Measurements from ENCODE around the gene HGFAC. TPM values are rescaled to one million over a fixed set of nuclear protein-coding genes. Genes with fewer than 3 reads are reported as not detected.
"Not testable (repeated sequence)": the region's sequence is repeated elsewhere in the genome, so short reads cannot be mapped to it uniquely, and the experiment has no call there.

The HGFAC gene
- total RNA-seq, 1 donor from 2014 or later = not detected

DNA sequence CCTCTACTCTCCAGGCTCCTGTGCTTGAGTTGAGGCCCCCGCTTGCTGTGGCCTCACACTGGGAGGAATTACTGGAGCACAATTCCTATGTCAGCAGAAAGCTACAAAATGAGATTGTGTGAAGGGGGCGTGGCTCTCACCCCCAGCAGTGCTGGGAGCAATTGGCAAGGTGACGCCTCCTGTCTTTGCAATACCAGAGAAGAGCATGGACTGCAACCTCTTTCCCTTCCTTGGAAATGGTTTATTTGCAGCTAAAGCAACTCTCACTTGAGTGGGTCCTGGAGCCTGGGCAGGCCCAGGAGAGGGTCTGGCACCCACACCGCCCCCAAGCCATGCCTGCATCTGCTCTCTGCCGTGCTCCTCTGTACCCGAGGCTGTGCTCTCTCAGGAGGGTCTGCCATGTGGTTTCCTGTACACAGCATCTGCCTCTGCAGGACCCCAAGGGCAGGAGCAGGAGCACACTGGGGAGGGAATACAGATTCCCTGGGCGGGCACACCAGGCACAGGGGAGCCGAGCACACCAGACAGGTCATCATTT is 32.9 kb upstream of the HGFAC start:
- H3K27me3 ChIP-seq (ENCODE audit: control insufficient read depth, insufficient read depth, low read length) = no peaks in the 10 kb centered on the region
- FAIRE-seq = no peak
- H3K4me3 ChIP-seq (ENCODE audit: low read depth, low read length) = no peak overlapping the region
- TF ChIP-seq CTCF (IDR thresholded peaks at IDR 0.05; ENCODE audit: insufficient read depth, low read length, severe bottlenecking) = no peak
- peaks cover 25% of the 10 kb centered on the region for H3K36me3 ChIP-seq (ENCODE audit: control insufficient read depth, insufficient read depth, low read length)
- DNase-seq (ENCODE audit: low read depth) = no peak

DNA sequence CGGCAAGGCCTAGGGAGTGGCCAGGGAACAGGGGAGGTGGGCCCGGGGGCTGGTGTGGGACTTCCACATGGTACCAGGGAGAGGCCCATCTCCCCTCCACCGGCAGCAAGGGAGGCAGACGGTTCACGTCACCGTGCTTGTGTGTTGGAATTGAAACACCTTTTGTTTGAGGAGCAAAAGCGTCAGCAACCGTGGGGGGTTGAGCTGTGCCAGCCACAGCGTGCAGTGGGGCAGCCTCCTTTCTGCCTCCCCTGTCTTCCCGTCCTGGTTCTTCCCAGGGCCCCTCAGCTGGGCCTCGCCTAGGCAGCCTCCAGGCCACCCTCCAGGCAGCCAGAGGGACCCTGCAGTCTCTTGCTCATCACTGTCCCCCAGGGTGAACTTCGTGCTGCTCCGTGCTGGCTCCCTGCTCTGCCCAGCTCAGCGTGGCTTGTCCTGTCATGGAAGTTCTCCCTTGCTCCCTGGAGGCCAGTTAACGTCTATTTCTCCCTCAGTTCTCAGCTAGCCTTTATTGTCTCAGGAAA is 32.1 kb upstream of the HGFAC start:
- Histone ChIP-seq H3K4me3 (ENCODE audit: low read depth, low read length) (no peak overlapping the region), H3K27me3 (ENCODE audit: control insufficient read depth, insufficient read depth, low read length) (no peaks in the 10 kb centered on the region), H3K36me3 (ENCODE audit: control insufficient read depth, insufficient read depth, low read length) (peaks cover 31% of the 10 kb centered on the region)
- no peak for DNase-seq (ENCODE audit: low read depth)
- no peak for FAIRE-seq
- no peak for TF ChIP-seq CTCF (IDR thresholded peaks at IDR 0.05; ENCODE audit: insufficient read depth, low read length, severe bottlenecking)

GRCh38 chr4:3410401-3411135 is 31.2 kb upstream of the HGFAC start:
- no peak for DNase-seq (ENCODE audit: low read depth)

DNA sequence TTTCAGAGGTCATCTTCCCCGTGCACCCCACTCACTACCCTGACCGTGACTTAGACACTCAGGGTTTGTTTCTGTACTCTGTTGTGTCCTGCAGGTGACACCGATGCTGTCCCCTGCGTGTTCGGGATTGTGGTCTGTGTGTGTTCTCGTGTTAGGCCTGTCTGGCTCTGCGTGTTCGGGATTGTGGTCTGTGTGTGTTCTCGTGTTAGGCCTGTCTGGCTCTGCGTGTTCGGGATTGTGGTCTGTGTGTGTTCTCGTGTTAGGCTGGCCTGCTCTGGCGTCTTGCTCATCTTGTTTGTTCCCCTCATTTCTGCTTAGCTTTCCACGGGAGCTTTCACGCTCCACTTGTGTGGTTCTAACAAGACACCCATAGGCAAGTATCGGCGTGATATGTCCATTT is 30.6 kb upstream of the HGFAC start:
- not testable (repeated sequence) for H3K27me3 ChIP-seq (ENCODE audit: control insufficient read depth, insufficient read depth, low read length); H3K4me3 ChIP-seq (ENCODE audit: low read depth, low read length); DNase-seq (ENCODE audit: low read depth)
- peaks cover 39% of the 10 kb centered on the region for H3K36me3 ChIP-seq (ENCODE audit: control insufficient read depth, insufficient read depth, low read length)
- peak; percentile 95 for FAIRE-seq

More at GRCh38 chr4:3410401-3411135, 31.2 kb upstream of the HGFAC start:
- no peak for TF ChIP-seq CTCF (IDR thresholded peaks at IDR 0.05; ENCODE audit: insufficient read depth, low read length, severe bottlenecking)
- Histone ChIP-seq H3K27me3 (ENCODE audit: control insufficient read depth, insufficient read depth, low read length) (no peaks in the 10 kb centered on the region), H3K4me3 (ENCODE audit: low read depth, low read length) (no peak overlapping the region), H3K36me3 (ENCODE audit: control insufficient read depth, insufficient read depth, low read length) (peaks cover 35% of the 10 kb centered on the region)
- no peak for FAIRE-seq

- DNase-seq (ENCODE audit: low read depth) (no peak), FAIRE-seq (peak; percentile 13)
- Histone ChIP-seq H3K36me3 (ENCODE audit: control insufficient read depth, insufficient read depth, low read length) (peaks cover 41% of the 10 kb centered on the region), H3K4me3 (ENCODE audit: low read depth, low read length) (no peak overlapping the region), H3K27me3 (ENCODE audit: control insufficient read depth, insufficient read depth, low read length) (no peaks in the 10 kb centered on the region)
- no peak for TF ChIP-seq CTCF (IDR thresholded peaks at IDR 0.05; ENCODE audit: insufficient read depth, low read length, severe bottlenecking)
These were observed 30.1 kb upstream of the HGFAC start for GRCh38 chr4:3411676-3412075.

- DNase-seq (ENCODE audit: low read depth) (no peak), FAIRE-seq (no peak)
- TF ChIP-seq CTCF (IDR thresholded peaks at IDR 0.05; ENCODE audit: insufficient read depth, low read length, severe bottlenecking) = no peak
- no peak overlapping the region for H3K4me3 ChIP-seq (ENCODE audit: low read depth, low read length)
- peaks cover 44% of the 10 kb centered on the region for H3K36me3 ChIP-seq (ENCODE audit: control insufficient read depth, insufficient read depth, low read length)
- no peaks in the 10 kb centered on the region for H3K27me3 ChIP-seq (ENCODE audit: control insufficient read depth, insufficient read depth, low read length)
These were observed 29.3 kb upstream of the HGFAC start for GRCh38 chr4:3412257-3413020.
